ENCODE measurements around the gene HUNK.

Gene HUNK

GRCh38 chr21:32030146-32030652 lies 157.4 kb downstream of the HUNK start:
- no peak for TF ChIP-seq RAD21 (IDR thresholded peaks at IDR 0.05; ENCODE audit: low read depth)
- TF ChIP-seq REST (IDR thresholded peaks at IDR 0.05; ENCODE audit: low read depth): no peak
- no peak for TF ChIP-seq TEAD4 (IDR thresholded peaks at IDR 0.05)
- no peak for TF ChIP-seq TCF12 (IDR thresholded peaks at IDR 0.05; ENCODE audit: low read depth)
- no peak for TF ChIP-seq MAX (IDR thresholded peaks at IDR 0.05)
- TF ChIP-seq ZBTB7A (IDR thresholded peaks at IDR 0.05; ENCODE audit: low read depth): no peak
- TF ChIP-seq YY1 (IDR thresholded peaks at IDR 0.05; ENCODE audit: low read depth): no peak
- no peak for TF ChIP-seq USF1 (IDR thresholded peaks at IDR 0.05)
- no peak for TF ChIP-seq NFIC (IDR thresholded peaks at IDR 0.05)
- no peak for TF ChIP-seq CREB1 (IDR thresholded peaks at IDR 0.05; ENCODE audit: low read depth)
- no peak for TF ChIP-seq EP300 (IDR thresholded peaks at IDR 0.05; ENCODE audit: borderline replicate concordance)
- no peak for TF ChIP-seq TAF1 (IDR thresholded peaks at IDR 0.05; ENCODE audit: low read depth)
- no peak for TF ChIP-seq EGR1 (IDR thresholded peaks at IDR 0.05)

- TF ChIP-seq EGR1 (IDR thresholded peaks at IDR 0.05): no peak
- TF ChIP-seq TEAD4 (IDR thresholded peaks at IDR 0.05): no peak
- TF ChIP-seq MAX (IDR thresholded peaks at IDR 0.05): no peak
- TF ChIP-seq CEBPB (IDR thresholded peaks at IDR 0.05): no peak
- no peak for TF ChIP-seq YY1 (IDR thresholded peaks at IDR 0.05; ENCODE audit: low read depth)
- no peak for TF ChIP-seq CREB1 (IDR thresholded peaks at IDR 0.05; ENCODE audit: low read depth)
- TF ChIP-seq ZBTB7A (IDR thresholded peaks at IDR 0.05; ENCODE audit: low read depth): no peak
- TF ChIP-seq RAD21 (IDR thresholded peaks at IDR 0.05; ENCODE audit: low read depth): no peak
- TF ChIP-seq REST (IDR thresholded peaks at IDR 0.05; ENCODE audit: low read depth): no peak
- no peak for TF ChIP-seq EP300 (IDR thresholded peaks at IDR 0.05; ENCODE audit: borderline replicate concordance)
- no peak for TF ChIP-seq TAF1 (IDR thresholded peaks at IDR 0.05; ENCODE audit: low read depth)
- no peak for TF ChIP-seq TCF12 (IDR thresholded peaks at IDR 0.05; ENCODE audit: low read depth)
- no peak for TF ChIP-seq FOXM1 (IDR thresholded peaks at IDR 0.05; ENCODE audit: borderline replicate concordance, low read depth)
- no peak for TF ChIP-seq USF1 (IDR thresholded peaks at IDR 0.05)
- TF ChIP-seq NFIC (IDR thresholded peaks at IDR 0.05): no peak
Measured at GRCh38 chr21:32034850-32035249, 162.0 kb downstream of the HUNK start.

- TF ChIP-seq TCF12 (IDR thresholded peaks at IDR 0.05; ENCODE audit: low read depth): no peak
- TF ChIP-seq USF1 (IDR thresholded peaks at IDR 0.05): no peak
- TF ChIP-seq MAX (IDR thresholded peaks at IDR 0.05): no peak
- no peak for TF ChIP-seq REST (IDR thresholded peaks at IDR 0.05; ENCODE audit: low read depth)
- no peak for TF ChIP-seq CEBPB (IDR thresholded peaks at IDR 0.05)
- TF ChIP-seq EGR1 (IDR thresholded peaks at IDR 0.05): no peak
- TF ChIP-seq TAF1 (IDR thresholded peaks at IDR 0.05; ENCODE audit: low read depth): no peak
- TF ChIP-seq TEAD4 (IDR thresholded peaks at IDR 0.05): no peak
- no peak for TF ChIP-seq EP300 (IDR thresholded peaks at IDR 0.05; ENCODE audit: borderline replicate concordance)
- no peak for TF ChIP-seq NFIC (IDR thresholded peaks at IDR 0.05)
- no peak for TF ChIP-seq CREB1 (IDR thresholded peaks at IDR 0.05; ENCODE audit: low read depth)
- TF ChIP-seq ZBTB7A (IDR thresholded peaks at IDR 0.05; ENCODE audit: low read depth): no peak
- TF ChIP-seq FOXM1 (IDR thresholded peaks at IDR 0.05; ENCODE audit: borderline replicate concordance, low read depth): no peak
- no peak for TF ChIP-seq YY1 (IDR thresholded peaks at IDR 0.05; ENCODE audit: low read depth)
- TF ChIP-seq RAD21 (IDR thresholded peaks at IDR 0.05; ENCODE audit: low read depth): no peak
Measured at GRCh38 chr21:32035617-32036016, 162.8 kb downstream of the HUNK start.
